ENCODE measurements around the gene MED16. TPM values are rescaled to one million over a fixed set of nuclear protein-coding genes. Genes with fewer than 3 reads are reported as not detected.

MED16 gene
- total and polyA plus RNA-seq, 2 of the 13 experiments (the other 11 are each of a cell fraction or from before 2014, with no cell fraction given): 13.3 to 14.8 TPM

GRCh38 chr19:938233-938923 is 45.4 kb upstream of the MED16 start:
- Histone ChIP-seq H3K4me1 (ENCODE audit: insufficient read depth, low read length) (peaks cover 60% of the 10 kb centered on the region), H4K20me1 (ENCODE audit: insufficient read depth, low read length) (peaks cover 64% of the 10 kb centered on the region; the same call in 1 of the 2 replicates), H3K36me3 (replicated peaks in 1 of 2; ENCODE audit: control insufficient read depth in 1 of 2, insufficient read depth in 2 of 2, low read length in 2 of 2) (peaks cover 19 to 73% of the 10 kb centered on the region in 2 experiments), H3K27ac (ENCODE audit: extremely low read length, insufficient read depth, low read length) (no peak overlapping the region), H3K27me3 (ENCODE audit: control insufficient read depth in 1 of 2, insufficient read depth in 2 of 2, low read length in 2 of 2) (no peaks in the 10 kb centered on the region), H3K9ac (ENCODE audit: insufficient read depth, low read depth, low read length) (no peak overlapping the region), H2AFZ (ENCODE audit: low read length) (no peak overlapping the region), H3K79me2 (ENCODE audit: insufficient read depth, low read length) (peaks cover 83% of the 10 kb centered on the region), H3K4me2 (ENCODE audit: low read depth, low read length) (no peak overlapping the region), H3K9me3 (ENCODE audit: low read length) (no peaks in the 10 kb centered on the region), H3K4me3 (replicated peaks in 1 of 3; ENCODE audit: insufficient read depth in 1 of 3, low read depth in 2 of 3, low read length in 3 of 3) (no peak overlapping the region)
- DNase-seq (ENCODE audit: low spot score): no peak
- ChIA-PET CTCF (ENCODE audit: low intra/inter-chr PET ratio, low total read pairs) (no interaction called here), POLR2A (interaction anchor here (0.7 to 3.5 kb wide), 5 partner anchors 11 to 46 kb away, joined by 3 to 18 read pairs (median 3); partner anchors contain the start of gene WDR18)
- FAIRE-seq: no peak
- in situ Hi-C loops (cut with HindIII; ENCODE audit: extremely low pct_ligation_motif_present, low pct_unique_long_range_greater_than_20kb): no loop called here
- intact Hi-C loops (cut with micrococcal nuclease; ENCODE audit: unreplicated experiment): no loop called here
- no peak for ATAC-seq
- no TSS peak for BruUV-seq (replicated peaks)
- WGBS (ENCODE audit: low lambda C conversion rate): 93% methylated on average over 17 of the region's 23 CpGs
- TF ChIP-seq ZNF687 (CRISPR knock-in tag; IDR thresholded peaks at IDR 0.05) (peak; percentile 69), CCAR2 (optimal IDR thresholded peaks at IDR 0.05; ENCODE audit: low read depth, low read length) (no peak), CEBPB (IDR thresholded peaks at IDR 0.05; ENCODE audit: borderline replicate concordance, low read depth, low read length) (no peak), UBTF (CRISPR knock-in tag; IDR thresholded peaks at IDR 0.05) (peak; percentile 17; the same call in 1 of the 2 replicates), ZNF136 (CRISPR knock-in tag; IDR thresholded peaks at IDR 0.05; ENCODE audit: low read depth) (no peak), TBP (CRISPR knock-in tag; IDR thresholded peaks at IDR 0.05) (no peak), NR1H2 (CRISPR knock-in tag; IDR thresholded peaks at IDR 0.05; ENCODE audit: borderline replicate concordance, low read depth) (no peak), RBM22 (optimal IDR thresholded peaks at IDR 0.05; ENCODE audit: low read length) (peak; percentile 80), ZBTB33 (CRISPR knock-in tag; IDR thresholded peaks at IDR 0.05) (peak; percentile 91), ZNF292 (CRISPR knock-in tag; IDR thresholded peaks at IDR 0.05; ENCODE audit: borderline replicate concordance, low read depth) (no peak), HOXA3 (CRISPR knock-in tag; IDR thresholded peaks at IDR 0.05) (peak; percentile 14; the same call in 1 of the 2 replicates), ZNF432 (CRISPR knock-in tag; IDR thresholded peaks at IDR 0.05; ENCODE audit: borderline replicate concordance) (no peak), HNRNPL (IDR thresholded peaks at IDR 0.05; ENCODE audit: low read depth, low read length) (peak; percentile 68; the same call in 1 of the 2 replicates), ZNF747 (CRISPR knock-in tag; IDR thresholded peaks at IDR 0.05; ENCODE audit: borderline replicate concordance) (no peak)
